ENCODE data around the gene MACROH2A2. TPM values are rescaled to one million over a fixed set of nuclear protein-coding genes. Genes with fewer than 3 reads are reported as not detected.

The MACROH2A2 gene
- total RNA-seq, 1 experiment from 2014 or later = 3.0 TPM

- Histone ChIP-seq H3K27me3 (ENCODE audit: control insufficient read depth, insufficient read depth, low read length) (peaks cover 5% of the 10 kb centered on the region; the same call in 1 of the 2 replicates), H3K36me3 (ENCODE audit: control insufficient read depth, insufficient read depth, low read length) (no peaks in the 10 kb centered on the region), H3K4me3 (ENCODE audit: low read depth in 2 of 2, low read length in 2 of 2) (no peak overlapping the region), H3K27ac (ENCODE audit: low read length) (no peak overlapping the region), H3K4me1 (ENCODE audit: control insufficient read depth, insufficient read depth, low read length) (no peaks in the 10 kb centered on the region), H3K9me3 (ENCODE audit: control insufficient read depth, insufficient read depth, low read depth, low read length) (no peaks in the 10 kb centered on the region)
- DNase-seq (ENCODE audit: low read depth, low spot score) (no peak), ATAC-seq (no peak)
- in situ Hi-C loops (cut with HindIII; ENCODE audit: low pct_unique_long_range_greater_than_20kb, low sequenced_read_pairs) (no loop called here), intact Hi-C loops (cut with micrococcal nuclease; ENCODE audit: unreplicated experiment) (no loop called here)
- TF ChIP-seq, protein P1, sequence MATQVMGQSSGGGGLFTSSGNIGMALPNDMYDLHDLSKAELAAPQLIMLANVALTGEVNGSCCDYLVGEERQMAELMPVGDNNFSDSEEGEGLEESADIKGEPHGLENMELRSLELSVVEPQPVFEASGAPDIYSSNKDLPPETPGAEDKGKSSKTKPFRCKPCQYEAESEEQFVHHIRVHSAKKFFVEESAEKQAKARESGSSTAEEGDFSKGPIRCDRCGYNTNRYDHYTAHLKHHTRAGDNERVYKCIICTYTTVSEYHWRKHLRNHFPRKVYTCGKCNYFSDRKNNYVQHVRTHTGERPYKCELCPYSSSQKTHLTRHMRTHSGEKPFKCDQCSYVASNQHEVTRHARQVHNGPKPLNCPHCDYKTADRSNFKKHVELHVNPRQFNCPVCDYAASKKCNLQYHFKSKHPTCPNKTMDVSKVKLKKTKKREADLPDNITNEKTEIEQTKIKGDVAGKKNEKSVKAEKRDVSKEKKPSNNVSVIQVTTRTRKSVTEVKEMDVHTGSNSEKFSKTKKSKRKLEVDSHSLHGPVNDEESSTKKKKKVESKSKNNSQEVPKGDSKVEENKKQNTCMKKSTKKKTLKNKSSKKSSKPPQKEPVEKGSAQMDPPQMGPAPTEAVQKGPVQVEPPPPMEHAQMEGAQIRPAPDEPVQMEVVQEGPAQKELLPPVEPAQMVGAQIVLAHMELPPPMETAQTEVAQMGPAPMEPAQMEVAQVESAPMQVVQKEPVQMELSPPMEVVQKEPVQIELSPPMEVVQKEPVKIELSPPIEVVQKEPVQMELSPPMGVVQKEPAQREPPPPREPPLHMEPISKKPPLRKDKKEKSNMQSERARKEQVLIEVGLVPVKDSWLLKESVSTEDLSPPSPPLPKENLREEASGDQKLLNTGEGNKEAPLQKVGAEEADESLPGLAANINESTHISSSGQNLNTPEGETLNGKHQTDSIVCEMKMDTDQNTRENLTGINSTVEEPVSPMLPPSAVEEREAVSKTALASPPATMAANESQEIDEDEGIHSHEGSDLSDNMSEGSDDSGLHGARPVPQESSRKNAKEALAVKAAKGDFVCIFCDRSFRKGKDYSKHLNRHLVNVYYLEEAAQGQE (IDR thresholded peaks at IDR 0.05; ENCODE audit: insufficient read depth in 1 of 2, low read depth in 2 of 2, low read length in 1 of 2) = no peak
- no peak for TF ChIP-seq CTCF (IDR thresholded peaks at IDR 0.05)
- POLR2A ChIA-PET = interaction anchor here (0.6 to 0.7 kb wide), 2 partner anchors 15 to 49 kb away, joined by 3 read pairs; no protein-coding TSS in a partner anchor
- CTCF ChIA-PET = interaction anchor here (0.6 to 1.9 kb wide), 3 partner anchors 50 to 116 kb away, joined by 3 to 5 read pairs (median 3); partner anchors contain the start of gene TYSND1
- BruUV-seq (replicated peaks) = no TSS peak
Measured at GRCh38 chr10:70096016-70096704, 43.5 kb downstream of the MACROH2A2 start.

DNA sequence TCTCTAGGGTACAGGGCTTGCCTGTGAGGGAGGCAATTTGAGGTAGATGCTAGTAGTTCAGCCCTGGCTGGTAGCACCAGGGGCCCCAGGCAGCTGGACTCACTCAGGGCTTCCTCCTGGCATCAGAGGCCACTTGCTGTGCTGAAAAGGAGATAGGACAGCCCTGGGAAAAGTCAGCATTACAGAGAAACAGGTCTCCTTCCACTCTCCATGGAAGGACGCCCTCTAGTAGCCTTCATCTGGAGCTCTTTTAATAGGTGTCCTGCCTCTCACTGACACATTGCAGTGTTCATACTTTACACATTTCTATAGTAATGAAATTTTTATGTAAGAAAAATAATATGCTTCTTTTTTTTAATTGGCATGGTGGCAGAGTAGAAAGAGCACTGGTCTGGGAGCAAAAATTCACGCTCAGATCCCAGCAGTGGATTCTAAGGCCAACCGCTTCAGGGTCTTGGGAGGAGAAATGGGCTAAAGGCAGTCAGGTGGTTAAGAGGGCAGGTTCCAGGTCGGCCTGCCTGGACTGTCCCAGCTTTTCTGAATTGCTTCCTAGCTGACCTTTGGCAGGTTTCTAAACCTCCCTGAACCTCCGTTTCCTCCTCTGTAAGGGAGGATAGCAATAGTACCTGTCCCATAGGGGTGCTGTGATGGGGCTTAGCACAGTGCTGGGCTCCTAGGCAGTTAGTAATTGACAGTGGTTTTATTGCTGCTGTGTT is 44.2 kb downstream of the MACROH2A2 start:
- intact Hi-C loops (cut with micrococcal nuclease; ENCODE audit: unreplicated experiment) = no loop called here
- no TSS peak for BruUV-seq (replicated peaks)
- H3K27me3 ChIP-seq (ENCODE audit: control insufficient read depth, insufficient read depth, low read length) = peaks cover 5% of the 10 kb centered on the region; the same call in 1 of the 2 replicates
- in situ Hi-C loops (cut with HindIII; ENCODE audit: low pct_unique_long_range_greater_than_20kb, low sequenced_read_pairs) = no loop called here
- ChIA-PET CTCF (interaction anchor here (0.6 to 1.0 kb wide), 3 partner anchors 11 to 117 kb away, joined by 3 read pairs; no protein-coding TSS in a partner anchor), POLR2A (interaction anchor here (0.6 kb wide), 1 partner anchor 49 kb away, joined by 3 read pairs; no protein-coding TSS in a partner anchor)
- no peak overlapping the region for H3K27ac ChIP-seq (ENCODE audit: low read length)
- no peaks in the 10 kb centered on the region for H3K4me1 ChIP-seq (ENCODE audit: control insufficient read depth, insufficient read depth, low read length)
- DNase-seq (ENCODE audit: low read depth, low spot score) (no peak), ATAC-seq (no peak)
- no peaks in the 10 kb centered on the region for H3K36me3 ChIP-seq (ENCODE audit: control insufficient read depth, insufficient read depth, low read length)
- no peaks in the 10 kb centered on the region for H3K9me3 ChIP-seq (ENCODE audit: control insufficient read depth, insufficient read depth, low read depth, low read length)
- no peak overlapping the region for H3K4me3 ChIP-seq (ENCODE audit: low read depth in 2 of 2, low read length in 2 of 2)
- TF ChIP-seq POLR2AphosphoS5 (IDR thresholded peaks at IDR 0.05; ENCODE audit: low read depth, low read length) = no peak
- TF ChIP-seq SIN3A (IDR thresholded peaks at IDR 0.05; ENCODE audit: borderline replicate concordance, insufficient read depth, low read depth, low read length) = no peak
- no peak for TF ChIP-seq CTCF (IDR thresholded peaks at IDR 0.05)
